Fibroblast of peridontal ligament (primary cell): ENCODE results near the gene SNX5.

ENCODE experiments used
- DNase-seq: peaks from one replicate; pipeline ENCODE4 v3.0.0-alpha.2; 2010; ENCODE audit errors: extremely low read depth

Gene SNX5

GRCh38 chr20:17916433-17916891 is 52.1 kb downstream of the SNX5 start:
- DNase-seq: peak; percentile 76

GRCh38 chr20:17914957-17915356 is 53.6 kb downstream of the SNX5 start:
- no peak for DNase-seq

GRCh38 chr20:17912916-17913315 is 55.7 kb downstream of the SNX5 start:
- DNase-seq: peak; percentile 81

GRCh38 chr20:17911927-17912326 is 56.7 kb downstream of the SNX5 start:
- DNase-seq: no peak

GRCh38 chr20:17910828-17911294 is 57.7 kb downstream of the SNX5 start:
- peak; percentile 93 for DNase-seq

GRCh38 chr20:17909869-17910321 is 58.7 kb downstream of the SNX5 start:
- DNase-seq: no peak

GRCh38 chr20:17905544-17905943 is 63.0 kb downstream of the SNX5 start:
- no peak for DNase-seq

DNA sequence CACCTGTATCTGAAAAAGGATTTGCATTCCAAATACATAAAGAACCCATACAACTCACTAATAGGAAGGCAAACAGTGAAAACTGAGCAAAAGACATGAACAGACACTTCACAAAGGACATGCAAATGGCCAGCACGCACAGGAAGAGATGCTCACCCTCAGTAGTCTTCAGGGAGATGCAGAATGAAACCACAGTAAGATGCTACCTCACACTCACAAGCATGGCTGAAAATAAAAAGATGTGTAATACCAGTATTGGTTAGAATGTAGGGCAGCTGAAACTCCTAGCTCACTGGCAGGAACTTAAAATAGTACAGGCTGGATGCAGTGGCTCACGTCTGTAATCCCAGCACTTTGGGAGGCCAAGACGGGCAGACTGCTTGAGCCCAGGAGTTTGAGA is 64.6 kb downstream of the SNX5 start:
- DNase-seq: no peak

DNA sequence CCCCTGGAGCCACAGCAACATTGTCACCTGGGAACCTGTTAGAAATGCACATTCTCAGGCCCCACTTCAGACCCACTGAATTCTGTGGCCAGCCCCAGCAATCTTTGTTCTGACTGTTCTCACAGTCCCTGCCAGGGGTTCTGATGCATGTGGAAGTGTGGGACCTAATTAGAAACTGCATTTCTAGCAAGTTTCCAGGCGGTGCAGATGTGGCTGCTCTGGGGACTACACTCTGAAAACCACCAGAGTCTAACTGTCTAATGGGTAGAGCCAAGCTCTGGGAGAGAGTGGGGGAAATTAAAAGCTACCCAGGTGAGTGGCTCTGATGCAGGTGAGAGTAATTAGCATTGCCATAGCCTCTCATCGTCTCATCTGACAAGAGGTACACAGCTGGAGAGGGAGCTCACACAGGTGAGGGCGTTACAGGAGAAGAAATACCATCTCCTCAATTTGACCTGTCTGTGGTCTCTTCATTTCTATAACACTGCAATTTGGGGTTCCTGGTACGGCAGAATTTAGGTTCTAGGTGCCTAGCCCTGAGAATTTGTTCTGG is 66.0 kb downstream of the SNX5 start:
- DNase-seq: no peak

DNA sequence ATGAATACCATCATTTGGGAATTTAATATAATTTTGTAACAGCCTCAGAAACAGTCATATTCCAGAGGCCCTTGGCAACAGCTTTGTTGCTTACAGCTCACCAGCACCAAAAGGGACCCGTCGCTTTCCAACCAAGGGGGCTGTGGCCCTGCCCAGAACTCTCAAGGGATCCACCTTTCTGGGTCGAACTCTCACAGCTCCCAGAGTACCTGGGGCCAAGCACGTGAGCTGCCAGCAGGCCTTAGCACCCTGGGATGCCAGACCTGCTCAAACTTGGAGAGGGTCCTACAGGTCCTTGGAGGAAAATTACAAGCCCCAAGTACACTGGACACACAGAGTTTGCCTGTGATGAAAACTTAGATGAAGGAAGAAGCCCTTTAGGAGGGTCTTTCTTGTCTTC is 66.6 kb downstream of the SNX5 start:
- no peak for DNase-seq

GRCh38 chr20:17898548-17898994 is 70.0 kb downstream of the SNX5 start:
- peak; percentile 83 for DNase-seq

- DNase-seq: no peak
Measured at GRCh38 chr20:17897566-17898307, 70.9 kb downstream of the SNX5 start.

- no peak for DNase-seq
Measured at GRCh38 chr20:17896771-17897369, 71.7 kb downstream of the SNX5 start.

DNA sequence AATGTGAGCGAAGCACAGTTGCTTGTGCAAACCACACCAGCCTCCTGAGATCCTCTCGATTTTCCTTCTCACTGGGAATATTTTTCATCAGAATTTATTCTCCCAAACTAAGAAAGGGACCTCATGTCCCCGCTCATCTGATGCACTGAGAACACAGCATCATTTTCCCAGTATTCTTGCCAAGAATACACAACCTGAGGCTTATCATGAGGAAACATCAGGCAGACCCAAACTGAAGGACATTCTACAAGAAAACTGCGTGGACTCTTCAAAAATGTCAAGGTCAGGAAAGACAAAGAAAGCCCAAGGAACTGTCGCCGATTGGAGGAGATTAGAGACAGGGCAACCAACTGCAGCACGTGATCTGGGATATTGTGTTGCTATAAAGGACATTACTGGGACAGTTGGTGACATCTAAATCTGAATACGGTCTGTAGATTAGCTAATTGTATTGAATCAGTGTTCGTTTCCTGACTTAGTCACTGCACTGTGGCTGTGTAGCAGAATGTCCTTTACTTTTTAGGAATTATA is 72.3 kb downstream of the SNX5 start:
- no peak for DNase-seq

- DNase-seq: peak; percentile 60
Measured at GRCh38 chr20:17895641-17896171, 72.9 kb downstream of the SNX5 start.

GRCh38 chr20:17893445-17893844 is 75.1 kb downstream of the SNX5 start:
- no peak for DNase-seq

- DNase-seq: no peak
Measured at GRCh38 chr20:17892189-17892938, 76.2 kb downstream of the SNX5 start.
